ENCODE measurements around the gene CMTM5. TPM values are rescaled to one million over a fixed set of nuclear protein-coding genes. Genes with fewer than 3 reads are reported as not detected.

CMTM5 gene
- total RNA-seq, 1 experiment from 2014 or later: not detected

GRCh38 chr14:23408307-23408630, 31.4 kb downstream of the CMTM5 start:
- peaks cover 23% of the 10 kb centered on the region for H3K27me3 Mint-ChIP-seq (ENCODE audit: insufficient read depth, unreplicated experiment)
- Histone ChIP-seq H3K4me3 (ENCODE audit: low read depth, low read length) (no peak overlapping the region), H3K9me3 (no peaks in the 10 kb centered on the region), H3K4me1 (no peaks in the 10 kb centered on the region), H3K27me3 (replicated peaks; ENCODE audit: control insufficient read depth, insufficient read depth, low read length) (no peaks in the 10 kb centered on the region), H3K36me3 (ENCODE audit: control insufficient read depth, insufficient read depth, low read length) (no peaks in the 10 kb centered on the region)
- CTCF ChIA-PET: no interaction called here
- BruUV-seq (replicated peaks): no TSS peak
- H3K27ac Mint-ChIP-seq (ENCODE audit: unreplicated experiment): no peak overlapping the region
- H3K4me1 Mint-ChIP-seq (ENCODE audit: low read depth, unreplicated experiment): no peaks in the 10 kb centered on the region
- no peaks in the 10 kb centered on the region for H3K9me3 Mint-ChIP-seq (ENCODE audit: unreplicated experiment)
- POLR2A ChIA-PET: no interaction called here
- no peak for DNase-seq
- H3K4me3 Mint-ChIP-seq (ENCODE audit: unreplicated experiment): no peak overlapping the region
- intact Hi-C loops (cut with micrococcal nuclease; ENCODE audit: unreplicated experiment): no loop called here
- no peak for TF ChIP-seq CTCF (IDR thresholded peaks at IDR 0.05; ENCODE audit: insufficient read depth in 1 of 2, low read depth in 1 of 2, low read length in 1 of 2, severe bottlenecking in 1 of 2, unreplicated experiment in 1 of 2)
- no peaks in the 10 kb centered on the region for H3K36me3 Mint-ChIP-seq (ENCODE audit: insufficient read depth, unreplicated experiment)

GRCh38 chr14:23409475-23409874, 32.6 kb downstream of the CMTM5 start:
- Mint-ChIP-seq H3K4me3 (ENCODE audit: unreplicated experiment) (no peak overlapping the region), H3K4me1 (ENCODE audit: low read depth, unreplicated experiment) (no peaks in the 10 kb centered on the region), H3K36me3 (ENCODE audit: insufficient read depth, unreplicated experiment) (no peaks in the 10 kb centered on the region), H3K9me3 (ENCODE audit: unreplicated experiment) (no peaks in the 10 kb centered on the region), H3K27ac (ENCODE audit: unreplicated experiment) (no peak overlapping the region), H3K27me3 (ENCODE audit: insufficient read depth, unreplicated experiment) (peaks cover 21% of the 10 kb centered on the region)
- H3K9me3 ChIP-seq: no peaks in the 10 kb centered on the region
- H3K27me3 ChIP-seq (replicated peaks; ENCODE audit: control insufficient read depth, insufficient read depth, low read length): no peaks in the 10 kb centered on the region
- no peak for DNase-seq
- H3K36me3 ChIP-seq (ENCODE audit: control insufficient read depth, insufficient read depth, low read length): no peaks in the 10 kb centered on the region
- intact Hi-C loops (cut with micrococcal nuclease; ENCODE audit: unreplicated experiment): no loop called here
- no TSS peak for BruUV-seq (replicated peaks)
- no peaks in the 10 kb centered on the region for H3K4me1 ChIP-seq
- H3K4me3 ChIP-seq (ENCODE audit: low read depth, low read length): no peak overlapping the region
- ChIA-PET CTCF (no interaction called here), POLR2A (no interaction called here)
- no peak for TF ChIP-seq CTCF (IDR thresholded peaks at IDR 0.05; ENCODE audit: insufficient read depth in 1 of 2, low read depth in 1 of 2, low read length in 1 of 2, severe bottlenecking in 1 of 2, unreplicated experiment in 1 of 2)

GRCh38 chr14:23409966-23410635, 33.3 kb downstream of the CMTM5 start:
- CTCF ChIA-PET: no interaction called here
- Mint-ChIP-seq H3K9me3 (ENCODE audit: unreplicated experiment) (no peaks in the 10 kb centered on the region), H3K4me3 (ENCODE audit: unreplicated experiment) (no peak overlapping the region), H3K27me3 (ENCODE audit: insufficient read depth, unreplicated experiment) (peaks cover 18% of the 10 kb centered on the region), H3K27ac (ENCODE audit: unreplicated experiment) (no peak overlapping the region), H3K36me3 (ENCODE audit: insufficient read depth, unreplicated experiment) (no peaks in the 10 kb centered on the region), H3K4me1 (ENCODE audit: low read depth, unreplicated experiment) (no peaks in the 10 kb centered on the region)
- Histone ChIP-seq H3K4me3 (ENCODE audit: low read depth, low read length) (no peak overlapping the region), H3K4me1 (no peaks in the 10 kb centered on the region), H3K9me3 (no peaks in the 10 kb centered on the region), H3K27me3 (replicated peaks; ENCODE audit: control insufficient read depth, insufficient read depth, low read length) (no peaks in the 10 kb centered on the region), H3K36me3 (ENCODE audit: control insufficient read depth, insufficient read depth, low read length) (no peaks in the 10 kb centered on the region)
- POLR2A ChIA-PET: no interaction called here
- DNase-seq: no peak
- intact Hi-C loops (cut with micrococcal nuclease; ENCODE audit: unreplicated experiment): no loop called here
- no peak for TF ChIP-seq CTCF (IDR thresholded peaks at IDR 0.05; ENCODE audit: insufficient read depth in 1 of 2, low read depth in 1 of 2, low read length in 1 of 2, severe bottlenecking in 1 of 2, unreplicated experiment in 1 of 2)
- BruUV-seq (replicated peaks): no TSS peak
